Measurements from ENCODE around the gene PHF24. TPM values are rescaled to one million over a fixed set of nuclear protein-coding genes. Genes with fewer than 3 reads are reported as not detected.

The PHF24 gene
- total RNA-seq, 1 experiment from 2014 or later: 0.47 TPM

Other genes starting within 250 kb of the PHF24 start
- gene CCL21, start 248.1 kb upstream of the PHF24 start, total RNA-seq (2021; ENCODE audit: unreplicated experiment): 0.74 TPM
- gene DNAJB5, start 31.5 kb downstream of the PHF24 start, total RNA-seq (2021; ENCODE audit: unreplicated experiment): 3.6 TPM
- 170 TPM for gene VCP, start 114.3 kb downstream of the PHF24 start, total RNA-seq (2021; ENCODE audit: unreplicated experiment)
- gene FANCG, start 121.7 kb downstream of the PHF24 start, total RNA-seq (2021; ENCODE audit: unreplicated experiment): 82.3 TPM
- gene PIGO, start 138.3 kb downstream of the PHF24 start, total RNA-seq (2021; ENCODE audit: unreplicated experiment): 24.0 TPM
- 245 TPM for gene STOML2, start 144.8 kb downstream of the PHF24 start, total RNA-seq (2021; ENCODE audit: unreplicated experiment)
- 10.2 TPM for gene ATOSB, start 157.6 kb downstream of the PHF24 start, total RNA-seq (2021; ENCODE audit: unreplicated experiment)
- 17.6 TPM for gene UNC13B, start 203.7 kb downstream of the PHF24 start, total RNA-seq (2021; ENCODE audit: unreplicated experiment)